ENCODE data around the gene VPS13D.

Gene VPS13D

GRCh38 chr1:12229835-12230548 lies at the start of gene VPS13D:
TSS of gene VPS13D (plus strand) at chr1:12230030. CDS start at chr1:12234267, 4,237 bp downstream.
- peak; percentile 72 for DNase-seq

- DNase-seq: no peak
These were observed 49.5 kb upstream of the VPS13D start for GRCh38 chr1:12180315-12180714.

GRCh38 chr1:12180903-12181302 lies 48.9 kb upstream of the VPS13D start:
- no peak for DNase-seq

- no peak for DNase-seq
These were observed 48.3 kb upstream of the VPS13D start for GRCh38 chr1:12181568-12181967.

GRCh38 chr1:12182410-12182984 lies 47.3 kb upstream of the VPS13D start:
- DNase-seq: no peak

GRCh38 chr1:12183095-12183794 lies 46.6 kb upstream of the VPS13D start:
- no peak for DNase-seq

- DNase-seq: no peak
These were observed 45.7 kb upstream of the VPS13D start for GRCh38 chr1:12184008-12184681.

- no peak for DNase-seq
These were observed 44.6 kb upstream of the VPS13D start for GRCh38 chr1:12185036-12185917.

GRCh38 chr1:12185918-12186678 lies 43.7 kb upstream of the VPS13D start:
- DNase-seq: no peak

GRCh38 chr1:12186679-12186985 lies 43.2 kb upstream of the VPS13D start:
- no peak for DNase-seq

- no peak for DNase-seq
These were observed 41.7 kb upstream of the VPS13D start for GRCh38 chr1:12188115-12188514.

- no peak for DNase-seq
These were observed 41.0 kb upstream of the VPS13D start for GRCh38 chr1:12188657-12189327.

GRCh38 chr1:12189328-12189682 lies 40.5 kb upstream of the VPS13D start:
- no peak for DNase-seq

GRCh38 chr1:12191242-12192032 lies 38.4 kb upstream of the VPS13D start:
- DNase-seq: no peak

GRCh38 chr1:12194666-12195216 lies 35.1 kb upstream of the VPS13D start:
- DNase-seq: no peak

GRCh38 chr1:12195416-12195815 lies 34.4 kb upstream of the VPS13D start:
- no peak for DNase-seq

- no peak for DNase-seq
These were observed 33.0 kb upstream of the VPS13D start for GRCh38 chr1:12196641-12197482.

GRCh38 chr1:12197483-12197880 lies 32.3 kb upstream of the VPS13D start:
- no peak for DNase-seq

GRCh38 chr1:12200208-12200607 lies 29.6 kb upstream of the VPS13D start:
- no peak for DNase-seq
